RWPE1 (cell line): ENCODE data around the gene AIF1.

Experiments
- CTCF ChIA-PET: fragments of 350-600 bp; sonication (Branson Sonifier 250); formaldehyde crosslinking; extraction: SDS; loops from one replicate; lab custom pipeline; 2021; lab: Yijun Ruan, JAX
- POLR2A ChIA-PET: fragments of 400-600 bp; formaldehyde crosslinking; extraction: SDS; loops from one replicate; lab custom pipeline; 2020; ENCODE audit warnings: antibody characterized with exemption; ENCODE audit not compliant: low non-redundant PET; lab: Yijun Ruan, JAX
- DNase-seq: peaks from one replicate; pipeline ENCODE4 v3.0.0; 2012; ENCODE audit warnings: low spot score
- H3K27ac ChIP-seq: fragments of 450-650 bp; 2 replicates; pipeline ENCODE4 v1.5.1; 2017
- TF ChIP-seq, protein P1 (sequence below): fragments of 450-650 bp; conservative IDR thresholded peaks from 2 replicates; pipeline ENCODE4 v1.5.1; 2017; ENCODE audit warnings: low read depth, mild to moderate bottlenecking

Gene AIF1

GRCh38 chr6:31619805-31620585 lies 5.0 kb downstream of the AIF1 start:
- DNase-seq: peak; percentile 99
- CTCF ChIA-PET: interaction anchor here (0.7 to 0.9 kb wide), 2 partner anchors 21 to 187 kb away, joined by 3 to 4 read pairs; partner anchors contain the start of gene LSM2

DNA sequence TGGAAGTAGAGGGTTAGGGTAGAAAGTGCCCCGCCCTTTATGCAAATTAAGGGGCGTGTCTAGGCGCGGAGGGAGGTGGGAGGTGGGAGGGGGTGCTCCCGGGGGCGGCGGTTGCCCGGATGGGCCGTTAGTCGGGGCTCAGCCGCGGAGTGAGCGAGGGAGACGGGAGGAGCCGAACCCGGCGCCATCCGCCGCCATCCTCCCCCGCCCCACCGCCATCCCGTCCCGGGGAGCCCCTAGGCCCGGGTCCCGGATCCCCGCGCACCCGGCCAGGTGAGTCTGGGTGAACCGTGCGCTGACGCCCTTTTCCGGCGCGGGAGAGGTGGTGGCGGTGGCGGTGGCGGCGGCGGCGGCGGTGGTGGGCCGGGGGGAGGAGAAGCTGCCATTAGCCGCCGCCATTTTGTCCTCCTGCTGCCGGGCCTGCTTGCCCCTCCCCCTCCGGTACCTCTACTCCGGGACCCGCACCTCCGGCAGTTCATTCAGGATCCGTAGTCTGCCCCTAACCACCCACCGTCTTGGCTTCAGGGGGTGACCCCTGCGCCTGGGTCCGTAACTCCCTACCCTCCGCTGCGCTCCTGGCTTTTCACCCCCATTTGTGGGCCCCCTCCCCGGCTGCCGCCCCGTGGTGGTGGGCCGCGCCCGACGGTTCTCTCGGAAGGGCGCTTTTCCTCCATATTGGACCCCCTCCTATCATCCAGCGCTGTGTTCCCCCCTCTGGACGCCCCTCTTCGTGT lies 5.7 kb downstream of the AIF1 start, which contains the start of gene PRRC2A:
Gene PRRC2A, plus strand, starts transcription at position 130 of the 734 bp plus-strand sequence. CDS start 2,075 bp downstream, outside the sequence.
- ChIA-PET CTCF (interaction anchor here (0.9 kb wide), 1 partner anchor 22 kb away, joined by 3 read pairs; no protein-coding TSS in a partner anchor), POLR2A (no interaction called here)
- DNase-seq: peak; percentile 73
- TF ChIP-seq, protein P1, sequence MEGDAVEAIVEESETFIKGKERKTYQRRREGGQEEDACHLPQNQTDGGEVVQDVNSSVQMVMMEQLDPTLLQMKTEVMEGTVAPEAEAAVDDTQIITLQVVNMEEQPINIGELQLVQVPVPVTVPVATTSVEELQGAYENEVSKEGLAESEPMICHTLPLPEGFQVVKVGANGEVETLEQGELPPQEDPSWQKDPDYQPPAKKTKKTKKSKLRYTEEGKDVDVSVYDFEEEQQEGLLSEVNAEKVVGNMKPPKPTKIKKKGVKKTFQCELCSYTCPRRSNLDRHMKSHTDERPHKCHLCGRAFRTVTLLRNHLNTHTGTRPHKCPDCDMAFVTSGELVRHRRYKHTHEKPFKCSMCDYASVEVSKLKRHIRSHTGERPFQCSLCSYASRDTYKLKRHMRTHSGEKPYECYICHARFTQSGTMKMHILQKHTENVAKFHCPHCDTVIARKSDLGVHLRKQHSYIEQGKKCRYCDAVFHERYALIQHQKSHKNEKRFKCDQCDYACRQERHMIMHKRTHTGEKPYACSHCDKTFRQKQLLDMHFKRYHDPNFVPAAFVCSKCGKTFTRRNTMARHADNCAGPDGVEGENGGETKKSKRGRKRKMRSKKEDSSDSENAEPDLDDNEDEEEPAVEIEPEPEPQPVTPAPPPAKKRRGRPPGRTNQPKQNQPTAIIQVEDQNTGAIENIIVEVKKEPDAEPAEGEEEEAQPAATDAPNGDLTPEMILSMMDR: no peak
- peak within 1 kb of the TSS; percentile 99 for H3K27ac ChIP-seq

More at GRCh38 chr6:31619805-31620585, 5.0 kb downstream of the AIF1 start:
- POLR2A ChIA-PET: no interaction called here
- TF ChIP-seq, protein P1: no peak
- peak overlapping the region; percentile 99 for H3K27ac ChIP-seq

DNA sequence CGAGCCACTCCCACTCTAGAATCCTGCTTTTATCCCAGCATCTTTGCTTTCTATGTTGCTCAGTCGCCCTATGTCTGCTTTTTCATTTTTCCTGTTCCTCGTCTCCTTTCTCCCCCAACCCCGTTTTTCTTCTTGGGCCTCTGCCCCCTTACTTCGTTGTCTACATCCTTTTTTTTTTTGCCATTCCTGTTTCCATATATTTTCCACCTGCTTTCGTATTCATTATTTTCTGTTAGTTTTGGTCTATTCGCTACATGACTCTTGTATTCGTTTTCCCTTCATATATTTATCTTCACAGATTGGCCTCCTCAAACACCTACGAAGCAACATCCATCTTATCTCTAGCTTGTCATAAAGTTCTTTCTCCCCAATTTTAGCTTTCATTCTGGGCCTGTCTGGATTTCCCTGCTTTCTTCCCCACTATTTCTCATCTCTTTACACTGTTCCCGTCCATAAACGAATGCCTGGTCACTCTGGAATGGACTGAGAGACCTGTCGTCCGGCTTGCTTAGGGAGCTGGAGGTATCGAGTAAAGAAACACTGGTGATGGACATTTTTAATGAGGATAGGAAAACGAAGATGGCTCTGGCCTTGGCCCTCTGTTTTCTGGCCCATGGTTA lies 6.4 kb downstream of the AIF1 start:
- ChIA-PET CTCF (no interaction called here), POLR2A (no interaction called here)
- TF ChIP-seq, protein P1: no peak

DNA sequence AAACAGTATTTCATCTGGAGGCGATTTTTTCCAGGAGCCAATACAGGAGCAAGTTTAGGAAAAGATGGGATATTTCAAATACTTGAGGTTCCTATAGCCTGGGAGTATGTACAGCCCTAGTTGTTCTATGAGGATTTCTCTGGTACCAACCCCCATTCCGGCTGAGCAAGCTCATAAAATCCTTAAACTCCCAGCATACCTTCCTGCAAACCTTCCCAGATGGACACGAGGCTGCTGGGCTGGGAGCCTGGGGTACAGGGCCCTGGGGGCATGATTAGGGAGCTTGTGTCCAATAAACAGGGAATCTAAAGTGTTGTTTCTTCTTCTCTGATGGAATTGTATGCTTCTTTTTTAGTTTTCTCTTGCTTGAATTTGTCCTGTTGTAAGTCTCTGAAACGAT lies 7.0 kb downstream of the AIF1 start:
- peak; percentile 23 for DNase-seq
- ChIA-PET POLR2A (interaction anchor here (1.1 kb wide), 1 partner anchor 29 kb away, joined by 3 read pairs; no protein-coding TSS in a partner anchor), CTCF (no interaction called here)
- TF ChIP-seq, protein P1: no peak
- H3K27ac ChIP-seq: peak overlapping the region; percentile 56

More for the DNA sequence above, 6.4 kb downstream of the AIF1 start:
- no peak for DNase-seq
- H3K27ac ChIP-seq: peak overlapping the region; percentile 99

GRCh38 chr6:31622684-31623091 lies 7.7 kb downstream of the AIF1 start:
- DNase-seq: peak; percentile 34
- TF ChIP-seq, protein P1: no peak
- ChIA-PET CTCF (interaction anchor here (0.6 to 0.8 kb wide), 2 partner anchors 42 to 1309 kb away, joined by 3 to 4 read pairs; no protein-coding TSS in a partner anchor), POLR2A (interaction anchor here (1.1 to 1.4 kb wide), 2 partner anchors 29 to 30 kb away, joined by 3 to 4 read pairs; partner anchors contain the start of gene BAG6)
- H3K27ac ChIP-seq: peak overlapping the region; percentile 56
